ENCODE measurements around the gene TRNP1.

DNA sequence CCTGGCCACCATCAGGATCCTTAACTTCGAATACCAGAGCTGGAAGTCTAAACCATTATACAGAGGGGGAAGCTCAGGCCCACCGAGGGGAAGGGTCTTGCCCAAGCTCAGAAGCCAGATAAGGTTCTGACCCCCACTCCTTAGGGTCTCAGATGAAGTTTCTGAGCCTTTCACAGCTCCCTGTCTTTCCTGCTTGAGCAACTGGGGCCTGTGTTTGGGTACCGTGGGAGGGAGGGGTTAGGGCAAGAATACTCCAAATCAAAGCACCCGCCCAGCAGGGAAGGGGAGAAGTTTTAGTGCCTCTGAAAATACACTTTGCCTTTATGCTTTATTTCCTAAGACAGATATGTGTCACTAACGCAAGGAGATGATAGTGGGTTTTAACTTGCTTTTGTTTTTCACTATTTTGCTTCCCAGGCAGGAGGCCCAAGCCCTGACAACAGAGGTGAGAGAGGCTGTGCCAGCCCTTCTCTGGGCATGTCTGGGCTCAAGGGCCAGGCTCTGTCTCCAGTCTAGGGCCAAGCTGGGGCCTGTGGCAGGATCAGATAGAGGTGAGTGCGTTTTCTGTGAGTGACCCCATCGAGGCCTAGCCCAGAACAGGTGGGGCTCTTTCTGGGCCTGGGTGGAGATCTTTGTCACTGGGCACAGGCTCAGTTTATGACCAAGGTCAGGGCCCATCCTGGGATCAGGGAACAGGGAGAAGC, 39.7 kb downstream of the TRNP1 start:
- TF ChIP-seq REST (IDR thresholded peaks at IDR 0.05) = no peak
- no peak for TF ChIP-seq YY1 (IDR thresholded peaks at IDR 0.05)
- TF ChIP-seq CTCF (IDR thresholded peaks at IDR 0.05; ENCODE audit: low read depth, low read length, missing input control) = no peak
